HepG2 (cell line): ENCODE measurements around the gene TEKTIP1. TPM values are rescaled to one million over a fixed set of nuclear protein-coding genes. Genes with fewer than 3 reads are reported as not detected.

Experiments used
- ATAC-seq: fragments of 200-7000 bp; cut with Tn5 transposase; 3 replicates; pipeline ENCODE4 v1.9.1; 2020; ENCODE audit warnings: mild to moderate bottlenecking, moderate library complexity
- BruUV-seq: library from RNA; stranded (reverse); fragments of 400-500 nt; replicated peaks from 2 replicates; lab custom pipeline; 2021; lab: Mats Ljungman, UMichigan
- CTCF ChIA-PET: fragments of 300-600 bp; formaldehyde crosslinking; extraction: SDS; loops from one replicate; lab custom pipeline; 2021; ENCODE audit warnings: low total read pairs, inconsistent platforms, low intra/inter-chr PET ratio; lab: Yijun Ruan, JAX
- POLR2A ChIA-PET: fragments of 350-600 bp; sonication (Branson Sonifier 250); formaldehyde crosslinking; loops from one replicate; lab custom pipeline; 2020; ENCODE audit warnings: antibody characterized with exemption, inconsistent platforms; lab: Yijun Ruan, JAX
- DNase-seq: peaks from one replicate; pipeline ENCODE4 v3.0.0-alpha.2; 2015; ENCODE audit warnings: low spot score
- FAIRE-seq: peaks from 3 replicates; lab custom pipeline; 2011; peaks lifted over from hg19 to GRCh38; lab: Jason Lieb, UNC
- H2AFZ ChIP-seq: one replicate; pipeline ENCODE4 v1.6.1; 2011; ENCODE audit warnings: low read length, inconsistent platforms
- H3K27ac ChIP-seq: fragments of 300-600 bp; 3 replicates; pipeline ENCODE4 v1.8.0; 2011; ENCODE audit warnings: mixed run types, mild to moderate bottlenecking, mixed read lengths, low read length, inconsistent platforms; ENCODE audit not compliant: insufficient read depth; ENCODE audit errors: extremely low read length
- H3K27me3 ChIP-seq, 2 experiments: fragments of 200-600 bp in 1 of 2; 2 replicates in 1 of 2; 3 replicates in 1 of 2; pipeline versions ENCODE4 v1.6.0 to v1.8.0; 2011; ENCODE audit warnings: low read length in 2 of 2, mild to moderate bottlenecking in 2 of 2, moderate library complexity in 2 of 2, inconsistent platforms in 1 of 2; ENCODE audit not compliant: insufficient read depth in 2 of 2, control insufficient read depth in 1 of 2
- H3K36me3 ChIP-seq, 2 experiments: fragments of 200-600 bp in 1 of 2; replicated peaks in 1 of 2; 2 replicates in 1 of 2; 3 replicates in 1 of 2; pipeline versions ENCODE4 v1.5.1 to v1.8.0; 2011; ENCODE audit warnings: low read length in 2 of 2, inconsistent platforms in 1 of 2; ENCODE audit not compliant: insufficient read depth in 2 of 2, control insufficient read depth in 1 of 2
- H3K4me1 ChIP-seq: 2 replicates; pipeline ENCODE4 v1.5.1; 2012; ENCODE audit warnings: low read length, inconsistent platforms; ENCODE audit not compliant: insufficient read depth
- H3K4me2 ChIP-seq: 2 replicates; pipeline ENCODE4 v1.6.0; 2011; ENCODE audit warnings: low read depth, low read length, inconsistent platforms
- H3K4me3 ChIP-seq, 3 experiments: fragments of 200-600 bp in 1 of 3; sonication (generic), shearing (Covaris generic) in 1 of 3; replicated peaks in 1 of 3; 2 replicates each; pipeline ENCODE4 v1.5.1; 2011 to 2016; ENCODE audit warnings: low read length in 3 of 3, inconsistent platforms in 2 of 3, low read depth in 2 of 3, mild to moderate bottlenecking in 2 of 3, control low read depth in 1 of 3, mixed read lengths in 1 of 3; ENCODE audit not compliant: insufficient read depth in 1 of 3
- H3K79me2 ChIP-seq: one replicate; pipeline ENCODE4 v1.6.1; 2011; ENCODE audit warnings: low read length, inconsistent platforms; ENCODE audit not compliant: insufficient read depth
- H3K9ac ChIP-seq: 2 replicates; pipeline ENCODE4 v1.6.0; 2011; ENCODE audit warnings: mild to moderate bottlenecking, low read depth, low read length, inconsistent platforms; ENCODE audit not compliant: insufficient read depth
- H3K9me3 ChIP-seq: 2 replicates; pipeline ENCODE4 v1.5.1; 2012; ENCODE audit warnings: mild to moderate bottlenecking, low read length
- H4K20me1 ChIP-seq: 2 replicates; pipeline ENCODE4 v1.6.0; 2011; ENCODE audit warnings: inconsistent platforms, mild to moderate bottlenecking, low read length, moderate library complexity; ENCODE audit not compliant: insufficient read depth
- CTCF ChIP-seq: sonication (generic); formaldehyde crosslinking; IDR thresholded peaks from 2 replicates; pipeline ENCODE4 v1.5.0; 2020; ENCODE audit warnings: mild to moderate bottlenecking, missing genetic modification reagents, moderate library complexity
- MATR3 ChIP-seq: sonication (generic); formaldehyde crosslinking; IDR thresholded peaks from 2 replicates; pipeline ENCODE4 v1.4.0; 2020; ENCODE audit warnings: missing genetic modification reagents
- ZNF296 ChIP-seq: sonication (generic); formaldehyde crosslinking; conservative IDR thresholded peaks from 2 replicates; pipeline ENCODE4 v1.5.0; 2020; ENCODE audit warnings: mild to moderate bottlenecking, missing genetic modification reagents
- ZNF557 ChIP-seq: sonication (generic); formaldehyde crosslinking; IDR thresholded peaks from 2 replicates; pipeline ENCODE4 v1.4.0; 2020; ENCODE audit warnings: missing genetic modification reagents
- WGBS: methylation state at CpG from one replicate; pipeline ENCODE4 v1.1.6; 2017; ENCODE audit warnings: low lambda C conversion rate; 5-methylcytosine and 5-hydroxymethylcytosine counted together
- in situ Hi-C: cut with HindIII; loops from 2 replicates; pipeline ENCODE4 v1.10.0; 2017; ENCODE audit warnings: low pct_unique_long_range_greater_than_20kb; ENCODE audit not compliant: extremely low pct_ligation_motif_present
- intact Hi-C: fragments of 100-400 bp; cut with micrococcal nuclease; formaldehyde crosslinking; loops from one replicate; pipeline ENCODE4 v1.10.0; 2022; ENCODE audit not compliant: unreplicated experiment
- polyA plus RNA-seq, 8 experiments: library from polyadenylated mRNA; depleted of rRNA in 3 of 8; stranded (reverse) in 7 of 8; unstranded in 1 of 8; fragments of >200 nt; fragmentation: Illumina TruSeq in 4 of 8; extraction: Trizol in 4 of 8; gene quantifications; 2 replicates each; pipeline versions ENCODE4 v1.2.1 to v1.2.3, GENCODE V29; 2011 to 2016; ENCODE audit warnings: low read depth in 4 of 8, missing spikeins in 1 of 8, mixed read lengths in 1 of 8; ENCODE audit not compliant: insufficient read depth in 1 of 8
- total RNA-seq, 5 experiments: library from RNA; depleted of rRNA; stranded (reverse); fragments of >200 nt; fragmentation: Illumina TruSeq; extraction: Trizol; gene quantifications; 2 replicates each; pipeline ENCODE4 v1.2.3, GENCODE V29; 2016; ENCODE audit warnings: low read depth in 1 of 5
- TF ChIP-seq, protein P1 (sequence below): sonication (generic); formaldehyde crosslinking; IDR thresholded peaks from 2 replicates; pipeline ENCODE4 v1.4.0; 2020; ENCODE audit warnings: mild to moderate bottlenecking, missing genetic modification reagents

Gene TEKTIP1
- total and polyA plus RNA-seq, 2 of the 13 experiments (the other 11 are each of a cell fraction or from before 2014, with no cell fraction given) = not detected

- in situ Hi-C loops = no loop called here
- no peak overlapping the region for H3K4me3 ChIP-seq
- ATAC-seq = no peak
- H3K79me2 ChIP-seq = no peaks in the 10 kb centered on the region
- TF ChIP-seq, protein P1, sequence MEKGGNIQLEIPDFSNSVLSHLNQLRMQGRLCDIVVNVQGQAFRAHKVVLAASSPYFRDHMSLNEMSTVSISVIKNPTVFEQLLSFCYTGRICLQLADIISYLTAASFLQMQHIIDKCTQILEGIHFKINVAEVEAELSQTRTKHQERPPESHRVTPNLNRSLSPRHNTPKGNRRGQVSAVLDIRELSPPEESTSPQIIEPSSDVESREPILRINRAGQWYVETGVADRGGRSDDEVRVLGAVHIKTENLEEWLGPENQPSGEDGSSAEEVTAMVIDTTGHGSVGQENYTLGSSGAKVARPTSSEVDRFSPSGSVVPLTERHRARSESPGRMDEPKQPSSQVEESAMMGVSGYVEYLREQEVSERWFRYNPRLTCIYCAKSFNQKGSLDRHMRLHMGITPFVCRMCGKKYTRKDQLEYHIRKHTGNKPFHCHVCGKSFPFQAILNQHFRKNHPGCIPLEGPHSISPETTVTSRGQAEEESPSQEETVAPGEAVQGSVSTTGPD = no peak
- TF ChIP-seq MATR3 (CRISPR knock-in tag) = no peak
- no peaks in the 10 kb centered on the region for H3K36me3 ChIP-seq
- no peak for FAIRE-seq
- 10% methylated on average over 4 of the region's 9 CpGs for whole genome bisulfite sequencing
- ChIA-PET CTCF (no interaction called here), POLR2A (no interaction called here)
- no peaks in the 10 kb centered on the region for H3K9me3 ChIP-seq
- no TSS peak for BruUV-seq
- no peak for DNase-seq
- no peak overlapping the region for H3K9ac ChIP-seq
- H3K4me1 ChIP-seq = no peaks in the 10 kb centered on the region
- no peaks in the 10 kb centered on the region for H4K20me1 ChIP-seq
- H2AFZ ChIP-seq = no peak overlapping the region
- H3K4me2 ChIP-seq = no peak overlapping the region
- intact Hi-C loops = no loop called here
- H3K27me3 ChIP-seq = peaks cover 3 to 23% of the 10 kb centered on the region in 2 experiments; a peak in 3 of 5 replicates
- H3K27ac ChIP-seq = no peak overlapping the region
Observed at GRCh38 chr19:3591876-3592613, 53.1 kb downstream of the TEKTIP1 start.

DNA sequence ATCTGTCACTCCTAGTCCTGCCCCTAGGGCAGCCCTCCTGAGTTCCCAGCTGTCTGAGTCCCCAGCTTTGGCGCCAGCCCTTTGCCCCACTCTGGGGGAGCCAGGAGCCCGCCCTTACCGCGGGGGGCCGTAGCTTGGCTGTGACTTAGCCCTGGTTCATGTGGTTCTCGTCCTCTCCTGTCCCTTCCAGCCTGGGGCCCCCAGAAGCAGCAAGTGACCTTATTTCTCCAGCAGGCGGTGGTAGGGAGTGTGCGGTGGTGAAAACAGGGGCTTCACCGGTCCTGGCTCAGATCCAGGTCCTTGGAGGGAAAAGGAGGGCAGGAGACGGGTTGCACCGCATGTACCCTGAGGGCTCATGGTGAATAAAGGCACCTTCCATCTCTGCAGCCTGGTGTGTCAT, 54.2 kb downstream of the TEKTIP1 start:
- Histone ChIP-seq H3K4me1 (no peaks in the 10 kb centered on the region), H3K4me2 (no peak overlapping the region), H3K9me3 (no peaks in the 10 kb centered on the region), H3K27me3 (peaks cover 3 to 23% of the 10 kb centered on the region in 2 experiments; a peak in 3 of 5 replicates), H4K20me1 (no peaks in the 10 kb centered on the region), H2AFZ (no peak overlapping the region), H3K9ac (no peak overlapping the region), H3K79me2 (no peaks in the 10 kb centered on the region), H3K27ac (no peak overlapping the region), H3K4me3 (no peak overlapping the region), H3K36me3 (no peaks in the 10 kb centered on the region)
- CTCF ChIA-PET = no interaction called here
- FAIRE-seq = no peak
- no TSS peak for BruUV-seq
- intact Hi-C loops (no loop called here), in situ Hi-C loops (no loop called here)
- DNase-seq = no peak
- TF ChIP-seq ZNF296 (CRISPR knock-in tag) = no peak
- TF ChIP-seq ZNF557 (CRISPR knock-in tag) = no peak
- TF ChIP-seq CTCF (CRISPR knock-in tag) = peak; percentile 33; the same call in 1 of the 2 replicates
- 14% methylated on average over 11 of the region's 11 CpGs for WGBS
- peak; percentile 54; the same call in 2 of the 3 replicates for ATAC-seq
- POLR2A ChIA-PET = no interaction called here
